Measurements from ENCODE around the gene CXCL11. TPM values are rescaled to one million over a fixed set of nuclear protein-coding genes. Genes with fewer than 3 reads are reported as not detected.

The CXCL11 gene
- total and polyA plus RNA-seq, 3 donors from 2014 or later: 0.55 to 2.0 TPM; not detected in 1

DNA sequence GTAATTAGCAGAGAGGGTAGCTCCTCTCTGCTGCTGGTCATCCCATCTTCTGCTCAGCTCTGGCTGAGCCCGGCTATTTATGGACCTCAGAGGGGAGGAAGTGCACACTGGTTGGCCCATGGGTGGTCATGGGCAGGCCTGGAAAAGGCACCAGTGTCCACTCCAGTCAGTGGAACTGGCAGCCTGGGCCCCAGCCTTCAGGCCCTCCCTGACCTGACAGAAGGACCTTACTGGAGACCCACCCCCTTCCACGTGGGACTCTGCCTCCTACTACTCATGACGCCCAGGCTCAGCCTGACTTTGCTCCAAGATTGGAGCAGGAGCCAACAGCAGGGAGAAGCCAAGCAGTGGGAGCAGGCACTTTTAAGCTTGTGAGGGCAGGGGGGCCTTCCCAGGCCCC, 30.7 kb upstream of the CXCL11 start:
- H3K27me3 ChIP-seq: no peaks in the 10 kb centered on the region
- no peak for DNase-seq

GRCh38 chr4:76061982-76062381, 26.1 kb upstream of the CXCL11 start:
- H3K4me1 ChIP-seq: no peaks in the 10 kb centered on the region
- H3K4me3 ChIP-seq: no peak overlapping the region
- intact Hi-C loops (cut with DNase I; ENCODE audit: low total_unique reads): no loop called here
- H3K27ac ChIP-seq: no peak overlapping the region
- H3K36me3 ChIP-seq (ENCODE audit: low read depth, missing control alignments): no peaks in the 10 kb centered on the region
- no peaks in the 10 kb centered on the region for H3K9me3 ChIP-seq
- H3K27me3 ChIP-seq: no peaks in the 10 kb centered on the region
- TF ChIP-seq CTCF (IDR thresholded peaks at IDR 0.05): no peak
- TF ChIP-seq POLR2A (IDR thresholded peaks at IDR 0.05): no peak
- 50 to 70% methylated on average over 1 of the region's 1 CpG for WGBS, 2 donors
- DNase-seq: no peak

More for the DNA sequence above, 30.7 kb upstream of the CXCL11 start:
- Histone ChIP-seq H3K9me3 (no peaks in the 10 kb centered on the region), H3K4me1 (no peaks in the 10 kb centered on the region), H3K27ac (no peak overlapping the region), H3K36me3 (ENCODE audit: low read depth, missing control alignments) (no peaks in the 10 kb centered on the region), H3K4me3 (no peak overlapping the region)
- TF ChIP-seq CTCF (IDR thresholded peaks at IDR 0.05): no peak
- TF ChIP-seq POLR2A (IDR thresholded peaks at IDR 0.05): no peak
- intact Hi-C loops (cut with DNase I; ENCODE audit: low total_unique reads): loop anchor here (5.0 kb wide), 1 partner anchor 69 kb away; no protein-coding TSS in a partner anchor
- 87% methylated on average over 3 of the region's 3 CpGs; no CpG with 5 or more reads in 1 of the 2 donors for WGBS, 2 donors

DNA sequence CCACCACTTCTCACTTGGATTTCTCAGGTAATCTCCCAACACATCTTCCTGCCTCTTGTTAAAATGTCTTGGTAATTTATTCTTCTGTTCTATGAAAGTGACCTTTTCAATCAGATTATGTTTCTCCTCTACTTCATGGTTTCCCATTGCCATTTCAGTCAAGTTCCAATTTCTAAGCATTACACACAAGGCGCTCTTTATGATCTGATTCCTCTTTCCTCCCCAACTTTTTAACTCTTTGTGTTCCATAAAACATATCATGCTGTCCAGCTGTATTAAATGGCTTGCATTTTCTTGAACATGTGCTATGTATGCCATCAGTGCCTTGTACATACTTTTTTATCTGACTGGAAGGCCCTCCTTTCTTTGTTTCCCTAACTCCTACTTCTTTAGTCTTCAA, 25.6 kb upstream of the CXCL11 start:
- H3K27me3 ChIP-seq: no peaks in the 10 kb centered on the region
- no peak overlapping the region for H3K4me3 ChIP-seq
- no peak for DNase-seq
- H3K9me3 ChIP-seq: no peaks in the 10 kb centered on the region
- H3K4me1 ChIP-seq: no peaks in the 10 kb centered on the region
- intact Hi-C loops (cut with DNase I; ENCODE audit: low total_unique reads): no loop called here
- H3K27ac ChIP-seq: no peak overlapping the region
- no peak for TF ChIP-seq CTCF (IDR thresholded peaks at IDR 0.05)
- whole genome bisulfite sequencing, 2 donors: 60 to 69% methylated on average over 1 of the region's 1 CpG
- H3K36me3 ChIP-seq (ENCODE audit: low read depth, missing control alignments): no peaks in the 10 kb centered on the region

DNA sequence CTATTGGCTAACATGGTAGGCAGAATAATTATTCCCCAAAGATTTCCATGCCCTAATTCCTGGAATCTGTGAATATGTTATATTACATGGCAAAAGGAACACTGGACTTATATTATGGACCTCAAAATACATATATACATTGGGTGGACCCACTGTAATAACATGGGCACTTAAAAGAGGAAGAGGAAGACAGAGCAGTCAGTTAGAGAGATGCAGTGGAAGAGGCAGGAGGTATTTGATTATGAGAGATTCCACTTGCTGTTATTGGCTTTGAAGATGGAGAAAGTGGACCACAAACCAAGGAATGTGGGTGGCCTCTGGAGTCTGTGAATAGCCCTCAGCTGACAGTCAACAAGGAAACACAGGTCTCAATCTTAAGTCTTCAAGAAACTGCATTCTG, 24.6 kb upstream of the CXCL11 start:
- DNase-seq: no peak
- no peak overlapping the region for H3K4me3 ChIP-seq
- intact Hi-C loops (cut with DNase I; ENCODE audit: low total_unique reads): no loop called here
- no peaks in the 10 kb centered on the region for H3K27me3 ChIP-seq
- no peaks in the 10 kb centered on the region for H3K9me3 ChIP-seq
- no peaks in the 10 kb centered on the region for H3K36me3 ChIP-seq (ENCODE audit: low read depth, missing control alignments)
- H3K27ac ChIP-seq: no peak overlapping the region
- no peaks in the 10 kb centered on the region for H3K4me1 ChIP-seq
- TF ChIP-seq POLR2A (IDR thresholded peaks at IDR 0.05) (no peak), CTCF (IDR thresholded peaks at IDR 0.05) (no peak)

DNA sequence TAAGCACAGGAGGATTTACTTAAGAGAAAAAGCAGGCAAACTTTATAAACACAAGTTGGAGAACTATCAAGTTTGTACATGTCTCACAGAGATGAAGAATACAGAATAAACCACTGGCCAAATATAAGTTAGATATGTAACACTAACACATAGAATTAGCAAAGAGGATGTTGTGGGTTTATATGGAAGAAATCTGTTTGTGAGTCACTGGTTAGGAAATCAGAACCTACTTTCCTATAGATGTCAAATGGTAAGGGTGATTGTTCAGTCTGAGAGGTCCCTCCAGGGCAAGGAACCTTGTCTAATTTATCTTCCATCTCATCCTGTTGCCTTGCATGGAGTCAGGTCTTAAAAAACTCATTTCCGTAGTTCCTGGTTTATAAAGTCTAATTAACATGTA, 23.9 kb upstream of the CXCL11 start:
- Histone ChIP-seq H3K27ac (no peak overlapping the region), H3K4me1 (no peaks in the 10 kb centered on the region), H3K9me3 (no peaks in the 10 kb centered on the region), H3K27me3 (no peaks in the 10 kb centered on the region), H3K36me3 (ENCODE audit: low read depth, missing control alignments) (no peaks in the 10 kb centered on the region), H3K4me3 (no peak overlapping the region)
- TF ChIP-seq CTCF (IDR thresholded peaks at IDR 0.05) (no peak), POLR2A (IDR thresholded peaks at IDR 0.05) (no peak)
- DNase-seq: no peak
- intact Hi-C loops (cut with DNase I; ENCODE audit: low total_unique reads): no loop called here
- 87 to 88% methylated on average over 1 of the region's 1 CpG for WGBS, 2 donors

Measured in testis (tissue), 3 donors.